ENCODE measurements around the gene SMG9. TPM values are rescaled to one million over a fixed set of nuclear protein-coding genes. Genes with fewer than 3 reads are reported as not detected.
A peak's percentile ranks its signal among the peaks of the same experiment; 100 is the strongest.
"Not testable (repeated sequence)": the region's sequence is repeated elsewhere in the genome, so short reads cannot be mapped to it uniquely, and the experiment has no call there.

Gene SMG9
- total RNA-seq, 4 donors from 2014 or later, result 13.7 to 22.8 (median 15.5) TPM

GRCh38 chr19:43765109-43765876 is 10.5 kb upstream of the SMG9 start:
- DNase-seq (ENCODE audit: low spot score), result peak; percentile 57
- no peak for TF ChIP-seq CTCF (IDR thresholded peaks at IDR 0.05)
- ATAC-seq (ENCODE audit: low FRiP score), result peak; percentile 89

GRCh38 chr19:43764684-43765083 is 9.9 kb upstream of the SMG9 start:
- DNase-seq (ENCODE audit: low spot score); ATAC-seq (ENCODE audit: low FRiP score): not testable (repeated sequence)

GRCh38 chr19:43763473-43763939 is 8.7 kb upstream of the SMG9 start:
- ATAC-seq (ENCODE audit: low FRiP score) (no peak), DNase-seq (ENCODE audit: low spot score) (no peak)
- TF ChIP-seq CTCF (IDR thresholded peaks at IDR 0.05), result no peak

GRCh38 chr19:43762814-43763213 is 8.1 kb upstream of the SMG9 start:
- TF ChIP-seq CTCF (IDR thresholded peaks at IDR 0.05), result no peak
- DNase-seq (ENCODE audit: low spot score) (no peak), ATAC-seq (ENCODE audit: low FRiP score) (no peak)

GRCh38 chr19:43760941-43761340 is 6.2 kb upstream of the SMG9 start:
- DNase-seq (ENCODE audit: low spot score) (no peak), ATAC-seq (ENCODE audit: low FRiP score) (no peak)
- TF ChIP-seq CTCF (IDR thresholded peaks at IDR 0.05), result no peak

- DNase-seq (ENCODE audit: low spot score) (no peak), ATAC-seq (ENCODE audit: low FRiP score) (no peak)
These were observed 4.8 kb upstream of the SMG9 start for GRCh38 chr19:43759515-43759914.

GRCh38 chr19:43755256-43755801 is 567 bp upstream of the SMG9 start:
- no peak for TF ChIP-seq CTCF (IDR thresholded peaks at IDR 0.05)
- ATAC-seq (ENCODE audit: low FRiP score) (peak; percentile 58), DNase-seq (ENCODE audit: low spot score) (peak; percentile 52)

More at GRCh38 chr19:43759515-43759914, 4.8 kb upstream of the SMG9 start:
- TF ChIP-seq CTCF (IDR thresholded peaks at IDR 0.05), result no peak

All from omental fat pad (tissue), 4 donors.